ENCODE results near the gene COL10A1.

Gene COL10A1

DNA sequence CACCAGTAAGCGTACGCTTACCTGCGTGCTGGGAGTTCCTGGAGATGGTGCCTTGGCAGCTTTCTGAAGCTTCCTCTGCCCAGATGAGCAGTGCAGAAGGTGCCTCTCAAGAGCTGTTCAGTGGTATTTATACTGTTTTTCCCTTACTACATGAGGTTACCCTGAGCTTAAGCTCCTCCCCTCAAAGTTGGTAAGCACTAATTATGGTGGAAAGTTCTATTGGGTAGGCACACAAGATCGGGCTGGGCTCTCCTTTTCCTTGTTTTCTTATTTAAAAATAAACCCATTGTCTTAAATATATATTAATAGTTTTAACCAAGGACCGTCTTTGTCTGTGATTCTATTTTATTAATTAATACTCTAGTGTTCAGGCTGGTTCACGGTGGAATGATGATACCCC lies at the start of gene COL10A1:
Gene COL10A1, minus strand, starts transcription at position 101 of the 400 bp plus-strand sequence. CDS start 640 bp downstream, outside the sequence.
- no peak for DNase-seq (ENCODE audit: low read depth)

DNA sequence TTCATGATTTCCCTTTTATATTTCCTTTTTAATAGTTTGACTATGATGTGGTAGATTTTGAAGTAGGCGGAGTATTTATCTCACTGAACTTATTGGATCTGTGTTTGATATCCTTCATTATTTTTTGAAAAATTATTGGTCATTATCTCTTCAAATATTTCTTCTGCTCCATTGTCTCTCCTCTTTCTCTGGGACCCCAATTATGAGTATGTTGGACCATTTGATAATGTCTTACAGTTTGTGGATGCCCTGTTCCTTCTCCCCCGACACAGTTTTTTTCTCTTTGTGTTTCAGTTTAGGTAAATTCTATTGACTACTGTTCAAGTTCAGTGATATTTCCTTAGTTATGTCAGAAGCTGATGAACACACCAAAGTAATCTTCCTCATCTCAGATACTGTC lies 49.4 kb upstream of the COL10A1 start:
- DNase-seq (ENCODE audit: low read depth): no peak

DNA sequence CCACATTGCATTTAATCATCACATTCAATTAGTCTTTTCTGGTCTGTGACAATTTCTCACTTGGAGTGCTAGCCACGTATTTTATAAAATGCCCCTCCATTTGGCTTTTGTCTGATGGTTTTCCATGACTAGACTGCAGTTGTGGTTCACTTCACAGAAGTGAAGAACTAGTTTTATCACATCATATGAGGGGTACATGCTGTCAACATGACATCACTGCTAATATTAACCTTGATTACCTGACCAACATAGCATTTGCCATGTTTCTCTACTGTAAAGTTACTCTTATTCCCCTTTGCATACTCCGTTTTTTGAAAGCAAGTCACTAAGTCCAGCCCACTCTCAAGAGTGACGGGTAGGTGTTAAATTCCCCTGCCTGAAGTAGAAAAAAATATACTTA lies 48.0 kb upstream of the COL10A1 start:
- no peak for DNase-seq (ENCODE audit: low read depth)

DNA sequence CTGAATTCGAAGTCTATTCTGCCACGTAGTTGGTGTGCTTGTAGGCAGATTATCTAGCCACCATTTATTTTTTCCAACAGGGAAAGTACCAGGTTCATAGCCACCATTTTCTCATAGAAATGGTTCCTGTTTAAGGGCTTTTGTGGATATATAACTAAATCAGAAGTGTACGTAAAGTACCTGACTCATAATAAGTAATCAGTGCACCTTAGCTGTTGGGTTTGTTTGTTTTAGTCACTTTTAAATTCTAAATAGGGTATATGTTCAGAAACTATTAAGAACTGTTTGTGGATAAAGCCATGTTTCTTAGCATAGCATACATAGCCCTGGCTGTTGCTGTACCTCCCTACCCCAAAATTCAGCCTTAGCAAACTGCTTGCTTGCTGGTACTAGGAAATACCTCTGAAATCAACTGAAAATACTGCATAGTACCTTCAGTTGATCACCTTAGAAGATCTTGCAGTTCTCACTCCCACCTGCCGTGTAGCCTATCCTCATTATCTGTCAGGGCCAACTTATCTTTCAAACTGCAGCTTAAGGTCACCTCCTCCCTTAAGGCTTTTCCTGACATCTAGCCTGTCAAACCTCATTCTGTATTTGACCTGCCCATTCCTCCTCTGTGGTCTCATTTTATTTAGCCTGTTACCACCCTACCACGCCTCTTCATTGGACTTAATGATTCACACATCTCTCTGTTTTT lies 44.6 kb upstream of the COL10A1 start:
- no peak for DNase-seq (ENCODE audit: low read depth)

DNA sequence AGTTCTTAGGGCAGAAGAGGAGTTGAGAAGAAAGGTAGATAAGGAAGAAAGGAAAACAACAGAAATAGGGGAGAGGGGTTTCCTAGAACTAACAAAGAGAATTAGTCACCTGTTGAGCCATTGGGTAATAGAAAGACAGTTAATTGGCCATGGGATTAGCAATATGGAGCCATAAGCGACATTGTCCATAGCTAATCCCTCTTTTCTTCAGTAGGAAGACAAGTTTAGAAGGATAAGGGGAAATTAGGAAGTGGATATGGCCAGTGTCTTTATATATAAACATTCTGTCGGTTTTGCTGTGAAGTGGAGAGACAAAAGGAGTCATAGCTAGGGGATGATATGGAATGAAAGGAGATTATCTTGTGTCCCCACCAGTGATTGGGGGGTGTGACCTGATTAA lies 43.9 kb upstream of the COL10A1 start:
- DNase-seq (ENCODE audit: low read depth): no peak

DNA sequence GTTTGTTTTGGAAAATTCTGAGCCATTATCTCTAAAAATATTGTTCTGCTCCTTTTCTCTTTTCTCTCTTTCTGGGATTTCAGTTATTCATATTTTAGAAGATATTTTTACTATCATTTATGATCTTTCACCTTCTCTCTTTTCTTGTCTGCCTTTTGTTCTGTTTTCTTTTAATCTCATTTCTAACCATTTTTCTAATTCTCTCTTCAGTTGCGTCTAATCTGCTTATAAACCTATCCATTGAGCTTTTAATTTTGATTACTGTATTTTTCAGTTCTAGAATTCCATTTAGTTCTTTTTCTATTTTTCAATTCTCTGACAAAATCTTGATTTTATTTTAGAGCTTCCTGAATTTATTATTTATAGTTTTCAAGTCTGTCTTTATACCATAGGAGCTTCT lies 42.2 kb upstream of the COL10A1 start:
- no peak for DNase-seq (ENCODE audit: low read depth)

DNA sequence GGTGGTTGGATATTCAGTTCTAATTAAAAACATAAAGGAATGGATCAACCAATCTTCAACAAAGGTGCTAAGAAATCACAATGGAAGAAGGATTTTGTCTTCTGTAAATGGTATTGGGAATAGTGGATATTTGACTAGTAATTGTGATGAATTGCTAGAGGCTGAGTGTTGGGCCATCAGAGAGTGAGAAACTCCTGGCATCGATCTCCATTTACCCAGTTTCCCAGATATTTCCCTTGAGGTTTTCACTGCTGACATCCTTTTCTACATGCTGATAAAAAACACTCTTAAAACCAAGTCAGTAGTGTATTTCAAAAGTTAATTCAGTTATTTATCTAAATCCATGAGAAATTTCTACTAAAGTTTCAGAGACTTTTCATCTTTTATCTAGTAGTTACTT lies 40.4 kb upstream of the COL10A1 start:
- DNase-seq (ENCODE audit: low read depth): no peak

DNA sequence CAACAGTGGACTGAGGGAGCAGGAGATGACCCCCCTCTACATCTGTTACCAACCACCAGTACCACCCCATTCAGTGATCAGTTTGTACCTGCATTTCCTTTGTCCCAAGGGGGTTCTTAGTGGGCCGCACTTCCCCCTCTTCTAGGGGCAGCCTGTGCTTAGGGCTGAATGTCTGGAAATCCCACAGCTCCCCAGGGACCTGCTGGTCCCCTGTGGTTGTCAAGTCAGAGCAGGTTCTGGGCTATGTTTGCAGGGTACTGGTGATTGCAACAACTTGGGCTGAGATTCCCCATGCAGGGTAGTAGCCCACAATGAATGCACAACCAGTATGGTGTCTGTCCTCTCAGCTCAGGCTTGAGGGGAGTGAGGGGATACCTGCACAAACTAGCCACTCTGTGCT lies 39.7 kb upstream of the COL10A1 start:
- DNase-seq (ENCODE audit: low read depth): no peak

DNA sequence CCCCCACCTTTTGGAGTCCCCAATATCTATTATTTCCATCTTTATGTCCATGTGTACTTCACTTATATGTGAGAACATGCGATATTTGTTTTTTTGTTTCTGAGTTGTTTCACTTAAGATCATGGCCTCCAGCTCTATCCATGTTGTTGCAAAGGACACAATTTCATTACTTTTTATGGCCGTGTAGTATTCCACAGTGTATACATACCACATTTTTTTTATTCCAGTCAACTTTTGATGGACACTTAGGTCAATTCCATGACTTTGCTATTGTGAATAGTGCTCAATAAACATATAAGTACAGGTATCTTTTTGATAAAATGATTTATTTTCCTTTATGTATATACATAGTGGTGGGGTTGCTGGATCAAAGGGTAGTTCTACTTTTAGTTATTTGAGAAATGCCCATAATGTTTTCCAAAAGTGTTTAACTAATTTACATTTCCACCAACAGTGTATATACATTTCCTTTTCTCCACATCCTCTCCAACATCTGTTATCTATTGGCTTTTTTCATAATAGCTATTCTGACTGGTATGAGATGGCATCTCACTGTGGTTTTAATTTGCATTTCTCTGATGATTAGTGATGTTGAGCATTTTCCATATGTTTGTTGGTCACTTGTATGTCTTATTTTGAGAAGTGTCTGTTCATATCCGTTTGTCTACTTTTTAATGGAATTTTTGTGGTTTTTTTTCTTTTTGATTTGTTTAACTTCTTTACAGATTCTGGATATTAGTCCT lies 34.0 kb upstream of the COL10A1 start:
- no peak for DNase-seq (ENCODE audit: low read depth)

DNA sequence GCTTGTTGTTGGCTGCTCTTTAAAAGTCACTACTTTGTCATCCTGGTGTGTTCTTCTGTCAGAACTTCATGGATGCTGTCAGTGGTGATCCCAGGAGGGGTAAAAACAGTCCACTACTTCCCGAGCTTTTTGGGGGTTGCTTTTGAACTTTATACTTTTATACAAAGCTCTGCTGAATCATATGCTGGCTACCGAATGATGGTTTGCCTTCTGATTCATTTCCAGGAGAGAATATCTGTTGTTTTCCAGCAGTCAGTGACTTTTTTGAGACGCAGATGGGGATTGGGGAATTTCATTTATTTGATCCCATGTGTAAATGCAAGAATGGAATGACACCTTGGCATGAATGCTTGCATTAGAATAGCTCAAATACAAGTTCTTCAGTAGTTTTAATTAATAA lies 32.7 kb upstream of the COL10A1 start:
- DNase-seq (ENCODE audit: low read depth): no peak

DNA sequence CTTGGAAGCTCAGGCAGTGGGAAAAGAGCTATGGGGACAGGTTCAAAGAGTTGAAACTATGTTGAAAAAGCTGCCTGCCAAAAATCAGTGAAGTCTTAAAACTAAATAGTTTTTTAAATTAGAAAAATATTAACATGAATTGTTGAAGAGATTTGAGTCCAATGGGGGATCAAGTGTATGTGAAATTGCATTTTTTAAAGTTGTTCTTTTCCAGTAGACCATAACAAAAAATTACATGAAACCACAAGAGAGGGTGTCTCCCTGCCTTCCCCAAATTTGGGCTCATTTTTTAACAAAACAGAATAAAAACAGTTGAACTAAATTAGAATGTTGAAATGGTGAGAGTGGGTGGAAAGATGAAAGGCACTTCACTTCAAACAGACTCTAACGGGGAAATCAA lies 31.5 kb upstream of the COL10A1 start:
- DNase-seq (ENCODE audit: low read depth): no peak

DNA sequence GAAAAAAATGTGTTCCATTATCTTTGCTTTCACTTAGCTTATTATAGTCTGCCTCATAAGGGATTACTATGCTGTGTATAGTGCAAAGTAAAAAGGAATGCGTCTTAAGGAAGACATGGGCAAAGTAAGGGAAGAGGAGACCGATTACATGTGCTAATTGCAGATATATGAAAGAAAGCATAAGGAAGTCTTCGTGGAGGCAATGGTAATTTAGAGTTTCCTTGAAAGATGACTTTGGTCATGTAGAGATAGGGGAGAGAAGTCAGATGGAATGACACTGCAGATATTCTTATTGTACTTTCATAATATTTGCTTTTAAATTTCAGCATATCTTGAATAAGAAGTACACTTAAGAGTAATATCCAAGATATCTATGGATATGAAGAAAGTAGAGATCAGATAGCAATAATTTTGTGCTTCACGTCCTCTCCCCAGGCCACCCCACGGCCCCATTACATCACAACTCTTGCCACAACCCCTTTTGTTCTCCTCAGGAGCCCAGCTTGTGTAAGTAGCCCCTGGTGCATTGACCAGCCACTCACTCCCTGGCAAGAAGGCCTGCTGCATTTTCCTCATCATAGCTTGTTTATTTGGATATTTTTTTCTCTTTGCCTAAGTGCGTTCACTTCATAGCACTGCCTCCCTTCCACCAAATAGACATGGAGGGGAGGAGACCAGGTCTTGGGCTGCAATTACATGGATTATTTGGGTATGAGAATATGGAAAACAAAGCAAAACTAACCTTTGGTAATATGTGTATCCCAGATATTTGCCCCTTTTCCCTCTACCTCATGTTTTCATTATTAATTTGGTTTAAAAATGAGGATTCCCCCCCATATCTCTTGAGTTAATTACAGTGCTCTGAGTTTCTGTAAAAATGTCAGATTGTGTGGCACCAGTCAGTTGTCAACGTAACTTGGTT lies 30.7 kb upstream of the COL10A1 start:
- no peak for DNase-seq (ENCODE audit: low read depth)

DNA sequence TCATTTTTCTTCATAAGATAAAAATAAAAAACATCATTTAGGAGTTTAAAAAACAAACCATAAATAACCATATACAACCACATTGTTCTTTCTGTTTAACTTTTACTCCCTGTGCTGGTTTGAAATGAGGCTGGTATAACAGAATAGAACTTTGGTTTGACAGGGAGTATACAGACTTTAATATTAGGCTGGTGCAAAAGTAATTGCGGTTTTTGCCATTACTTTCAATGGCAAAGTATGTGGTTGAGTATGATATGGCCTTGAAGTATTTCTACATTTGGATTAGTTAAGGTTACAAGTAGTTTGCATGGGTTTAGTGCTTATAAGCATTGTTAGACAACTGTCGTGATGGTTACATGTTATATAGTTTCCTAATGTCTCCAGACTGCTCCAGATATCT lies 29.0 kb upstream of the COL10A1 start:
- DNase-seq (ENCODE audit: low read depth): no peak

DNA sequence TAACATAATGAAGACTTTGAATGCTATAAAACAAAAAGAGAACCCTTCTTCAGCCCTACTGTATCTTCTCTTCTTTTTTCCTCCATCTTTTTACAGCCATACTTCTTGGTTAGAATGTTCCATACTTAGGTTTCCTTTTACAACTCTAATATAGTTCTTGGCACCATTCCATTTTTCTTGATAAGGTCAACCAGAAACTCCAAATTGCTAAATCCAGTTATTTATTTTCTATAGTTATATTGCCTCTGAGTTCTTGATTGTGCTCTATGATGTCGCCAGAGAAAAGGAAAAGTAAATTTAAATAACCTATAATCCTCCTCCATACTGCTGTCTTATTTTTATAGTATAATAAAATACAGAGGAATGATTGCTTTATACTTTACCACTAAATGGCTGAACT lies 26.7 kb upstream of the COL10A1 start:
- DNase-seq (ENCODE audit: low read depth): no peak

DNA sequence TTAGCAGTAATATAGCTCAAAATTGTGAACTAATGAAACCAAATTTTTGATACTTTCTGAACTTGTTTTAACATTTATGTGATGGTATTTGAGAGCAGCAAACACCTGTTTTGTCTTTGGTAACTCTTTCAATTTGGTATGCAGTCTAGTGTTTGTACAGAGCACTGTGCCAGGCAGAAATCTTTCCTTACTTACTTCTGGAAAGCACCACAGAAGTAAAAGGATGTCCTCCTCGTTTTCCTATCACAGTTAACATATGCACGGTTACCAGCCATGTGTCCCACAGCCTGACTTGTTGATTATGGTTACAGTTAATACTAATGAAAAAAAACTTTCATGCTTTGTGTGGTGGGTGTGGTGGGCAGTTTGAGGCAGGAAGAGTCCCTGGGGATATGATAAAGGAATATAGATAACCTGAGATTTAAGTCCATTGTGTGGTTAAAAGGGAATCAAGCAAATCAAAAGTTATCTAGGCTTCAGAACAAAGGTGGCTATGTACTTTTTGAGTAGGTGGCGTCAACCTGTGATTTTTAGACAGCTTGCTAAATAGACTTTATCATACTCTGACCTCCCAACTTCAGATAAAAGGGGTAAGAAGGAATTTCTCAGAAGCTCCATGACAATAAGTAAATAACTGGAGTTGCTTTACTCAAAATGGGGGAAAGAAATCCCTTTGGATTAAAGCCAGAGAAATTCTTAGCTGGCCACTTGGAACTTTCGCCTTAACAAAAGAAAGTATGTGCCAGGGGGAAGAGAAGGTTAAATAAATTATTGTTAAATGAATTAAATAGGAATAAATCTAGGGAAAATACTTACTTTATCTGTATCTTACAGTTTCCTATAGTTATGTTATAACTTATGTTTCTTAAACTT lies 20.1 kb upstream of the COL10A1 start:
- no peak for DNase-seq (ENCODE audit: low read depth)

DNA sequence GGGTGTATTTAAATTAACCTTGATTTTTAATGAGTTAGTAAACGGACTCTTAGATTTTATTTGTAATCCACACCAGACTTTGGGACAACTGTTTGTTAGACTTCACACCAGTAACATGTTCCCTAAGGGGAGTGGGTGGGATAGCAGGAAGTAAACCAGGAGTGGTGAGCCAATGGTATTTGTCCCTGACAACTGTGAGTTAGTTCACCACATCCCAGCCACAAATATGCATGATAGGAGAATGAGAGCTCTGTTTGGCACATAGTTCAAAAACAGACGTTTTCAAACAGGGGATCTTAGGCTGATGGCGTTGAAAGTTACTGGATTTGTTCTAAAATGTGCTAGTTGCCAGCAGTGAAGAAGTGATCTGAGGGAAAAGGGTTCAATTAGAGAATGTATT lies 18.7 kb upstream of the COL10A1 start:
- peak; percentile 90 for DNase-seq (ENCODE audit: low read depth)

DNA sequence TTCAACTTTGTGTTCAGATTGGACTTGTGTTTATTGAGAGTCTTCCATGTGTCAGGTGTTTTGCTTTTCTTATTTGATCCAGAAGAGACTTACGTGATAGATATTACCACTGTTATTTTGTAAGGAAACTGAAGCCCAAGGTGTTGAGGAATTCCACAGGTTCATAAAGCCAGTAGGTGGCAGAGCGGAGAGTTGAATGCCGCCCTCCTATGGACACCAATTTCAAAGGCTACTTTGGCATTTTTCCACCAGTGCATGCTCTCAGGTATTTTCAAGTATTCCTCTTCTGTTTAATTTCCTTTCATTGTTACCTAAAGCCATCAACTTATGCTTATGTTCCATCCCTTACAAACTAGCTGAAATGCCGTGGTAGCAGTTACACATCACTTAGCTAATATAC lies 14.0 kb upstream of the COL10A1 start:
- DNase-seq (ENCODE audit: low read depth): no peak

DNA sequence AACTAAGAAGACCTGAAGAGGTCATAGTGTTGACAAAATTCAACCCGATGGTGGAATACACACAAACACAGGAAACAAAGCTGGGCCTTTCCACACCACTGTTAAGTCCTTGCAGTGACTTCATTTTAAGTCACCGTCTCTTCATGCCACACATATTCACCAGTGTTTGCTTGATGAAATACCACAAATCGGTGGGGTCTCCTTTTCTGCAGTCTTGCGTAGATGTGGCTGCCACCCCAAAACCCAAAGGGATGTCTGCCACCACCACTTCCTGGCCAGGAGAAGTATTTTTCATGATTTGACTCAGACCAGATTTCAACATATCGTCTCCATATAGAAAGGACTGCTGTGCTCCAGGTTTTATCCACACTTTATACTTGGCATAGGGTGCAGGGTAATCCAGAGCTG lies 11.0 kb upstream of the COL10A1 start:
- DNase-seq (ENCODE audit: low read depth): no peak

DNA sequence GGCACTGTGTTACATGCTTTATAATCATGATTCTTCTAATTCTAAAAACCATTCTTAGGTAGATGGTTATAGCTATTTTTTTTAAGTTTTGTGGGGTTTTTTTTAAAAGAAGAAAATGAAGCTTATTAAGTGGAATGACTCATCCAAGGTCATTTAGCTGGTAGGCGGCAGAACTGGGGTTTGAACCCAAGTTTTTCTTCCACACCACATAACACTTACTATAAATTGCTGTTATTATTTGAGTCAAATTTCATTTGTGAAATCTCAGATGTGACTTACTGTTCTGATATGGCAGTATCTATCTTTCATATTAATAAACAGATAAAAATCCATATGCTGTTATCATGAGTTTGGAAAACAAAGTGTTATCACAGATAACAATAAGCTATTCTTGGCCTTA lies 10.4 kb upstream of the COL10A1 start:
- DNase-seq (ENCODE audit: low read depth): no peak

DNA sequence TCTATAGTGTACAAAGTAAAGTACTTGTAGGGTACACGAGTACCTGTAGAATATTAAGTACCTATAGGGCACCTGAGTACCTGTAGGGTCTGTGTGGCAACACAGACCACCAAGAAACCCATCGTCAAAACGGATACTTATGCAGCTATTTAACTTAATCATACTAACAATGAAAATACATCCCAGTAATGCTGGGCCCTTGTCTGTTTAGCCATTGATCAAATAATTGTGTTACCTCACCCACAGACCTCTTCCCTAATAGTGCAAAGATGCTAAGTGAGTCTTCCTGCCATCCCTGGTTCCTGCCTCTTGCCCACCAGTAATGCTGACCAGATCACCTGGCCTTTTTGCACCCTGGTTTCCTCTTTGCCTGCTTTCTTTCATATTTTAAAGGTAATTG lies 7.5 kb upstream of the COL10A1 start:
- DNase-seq (ENCODE audit: low read depth): no peak

DNA sequence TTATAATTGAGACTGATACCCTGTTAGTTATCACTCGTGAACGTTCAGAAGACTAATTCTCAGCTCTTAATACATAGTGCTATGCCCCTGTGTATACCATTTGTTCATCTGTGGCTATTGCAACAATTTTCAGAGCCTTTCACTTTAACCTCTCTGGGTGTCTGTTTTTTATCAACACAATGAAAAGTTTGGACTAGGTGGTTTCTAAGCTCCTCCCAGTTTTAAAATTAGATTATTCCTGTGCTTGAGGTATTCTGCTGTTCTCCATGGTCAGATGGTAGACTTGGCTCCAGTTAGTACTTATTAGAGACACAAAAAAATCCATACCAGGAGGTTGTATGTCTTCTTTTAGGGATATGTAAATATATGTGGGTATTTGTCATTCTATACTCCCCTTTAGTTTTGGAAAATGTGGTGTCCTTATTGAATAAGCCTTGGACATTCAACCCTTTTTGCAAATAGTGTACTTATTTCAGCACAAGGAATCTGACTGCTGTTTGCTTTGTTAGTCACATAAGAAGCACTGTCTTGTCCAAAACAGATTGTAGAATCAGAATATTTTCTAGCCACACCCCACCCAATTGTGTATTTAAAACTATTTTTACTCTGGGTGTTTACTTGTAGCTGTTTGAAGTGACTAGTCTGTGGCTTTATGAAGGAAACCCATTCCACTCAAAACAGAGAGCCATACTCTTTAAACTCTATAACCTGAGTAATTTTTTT lies 2.0 kb upstream of the COL10A1 start:
- DNase-seq (ENCODE audit: low read depth): no peak
